ENCODE results near the gene HEPN1. TPM values are rescaled to one million over a fixed set of nuclear protein-coding genes. Genes with fewer than 3 reads are reported as not detected.
A peak's percentile ranks its signal among the peaks of the same experiment; 100 is the strongest.

HEPN1 gene
- total and polyA plus RNA-seq, 3 donors from 2014 or later, result not detected

DNA sequence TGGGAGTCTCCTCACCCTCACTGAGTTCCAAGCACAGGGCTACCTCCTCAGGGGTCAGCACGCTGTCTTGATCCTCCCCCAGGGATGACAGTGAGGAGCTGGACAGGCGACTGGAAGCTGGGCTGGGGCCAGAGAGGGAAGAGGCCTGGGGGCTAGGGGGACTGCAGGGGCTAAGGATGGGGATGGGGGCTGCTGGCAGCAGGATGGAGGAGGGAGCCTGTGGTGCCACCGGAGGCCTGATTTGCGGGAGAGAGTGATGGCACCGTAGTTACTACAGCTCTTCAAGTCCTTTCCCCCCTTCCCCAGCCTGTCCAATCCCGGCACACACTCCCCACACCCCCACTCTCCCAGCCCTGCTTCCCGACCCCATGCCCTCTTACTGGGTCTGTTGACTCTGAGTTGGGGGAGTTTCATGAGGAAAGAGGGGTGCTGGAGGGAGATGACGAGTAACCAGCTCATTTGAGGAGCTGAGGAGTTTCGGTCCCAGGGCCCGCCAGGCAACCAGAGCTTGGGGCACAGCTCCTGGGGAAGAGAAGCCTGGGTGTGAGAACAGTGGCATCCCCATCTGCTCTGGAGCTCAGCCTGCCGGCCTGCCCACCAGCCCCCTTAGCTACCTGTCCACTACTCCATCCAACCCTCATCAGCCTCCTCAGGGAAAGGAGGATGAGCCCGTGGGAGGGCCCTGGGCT is 31.9 kb upstream of the HEPN1 start:
- 91 to 94% methylated on average over 8 to 12 of the region's 12 CpGs for WGBS, 2 donors
- intact Hi-C loops (cut with DNase I; ENCODE audit: low total_unique reads), result no loop called here
- peaks cover 27% of the 10 kb centered on the region for H3K4me1 ChIP-seq

GRCh38 chr11:124887667-124888013 is 31.4 kb upstream of the HEPN1 start:
- H3K4me1 ChIP-seq, result peaks cover 29% of the 10 kb centered on the region
- no peak overlapping the region for H3K27ac ChIP-seq
- 97% methylated on average over 3 of the region's 3 CpGs for WGBS, 2 donors
- H3K9me3 ChIP-seq, result no peaks in the 10 kb centered on the region
- TF ChIP-seq POLR2A (IDR thresholded peaks at IDR 0.05) (no peak), CTCF (IDR thresholded peaks at IDR 0.05) (no peak)
- intact Hi-C loops (cut with DNase I; ENCODE audit: low total_unique reads), result no loop called here
- no peaks in the 10 kb centered on the region for H3K27me3 ChIP-seq
- no peaks in the 10 kb centered on the region for H3K36me3 ChIP-seq (ENCODE audit: low read depth, missing control alignments)
- no peak overlapping the region for H3K4me3 ChIP-seq
- no peak for DNase-seq

More for the DNA sequence above, 31.9 kb upstream of the HEPN1 start:
- no peak overlapping the region for H3K27ac ChIP-seq
- DNase-seq, result no peak
- TF ChIP-seq CTCF (IDR thresholded peaks at IDR 0.05) (no peak), POLR2A (IDR thresholded peaks at IDR 0.05) (no peak)
- H3K9me3 ChIP-seq, result no peaks in the 10 kb centered on the region
- H3K36me3 ChIP-seq (ENCODE audit: low read depth, missing control alignments), result no peaks in the 10 kb centered on the region
- no peaks in the 10 kb centered on the region for H3K27me3 ChIP-seq
- no peak overlapping the region for H3K4me3 ChIP-seq

- TF ChIP-seq POLR2A (IDR thresholded peaks at IDR 0.05) (no peak), CTCF (IDR thresholded peaks at IDR 0.05) (no peak)
- peaks cover 31% of the 10 kb centered on the region for H3K4me1 ChIP-seq
- 77 to 98% methylated on average over 2 of the region's 2 CpGs for WGBS, 2 donors
These were observed 29.6 kb upstream of the HEPN1 start for GRCh38 chr11:124889191-124890091.

GRCh38 chr11:124890151-124890550 is 28.9 kb upstream of the HEPN1 start:
- TF ChIP-seq POLR2A (IDR thresholded peaks at IDR 0.05) (no peak), CTCF (IDR thresholded peaks at IDR 0.05) (no peak)
- DNase-seq, result no peak
- H3K36me3 ChIP-seq (ENCODE audit: low read depth, missing control alignments), result no peaks in the 10 kb centered on the region
- no peaks in the 10 kb centered on the region for H3K27me3 ChIP-seq
- H3K4me1 ChIP-seq, result peaks cover 24% of the 10 kb centered on the region
- H3K9me3 ChIP-seq, result no peaks in the 10 kb centered on the region
- 98 to 99% methylated on average over 2 of the region's 2 CpGs for WGBS, 2 donors
- peak overlapping the region in 1 of 2 donors; percentile 8 for H3K27ac ChIP-seq
- H3K4me3 ChIP-seq, result no peak overlapping the region
- intact Hi-C loops (cut with DNase I; ENCODE audit: low total_unique reads), result no loop called here

More at GRCh38 chr11:124889191-124890091, 29.6 kb upstream of the HEPN1 start:
- no peak overlapping the region for H3K4me3 ChIP-seq
- DNase-seq, result no peak
- no peaks in the 10 kb centered on the region for H3K27me3 ChIP-seq
- H3K27ac ChIP-seq, result peak overlapping the region in 1 of 2 donors; percentile 8
- H3K36me3 ChIP-seq (ENCODE audit: low read depth, missing control alignments), result no peaks in the 10 kb centered on the region
- H3K9me3 ChIP-seq, result no peaks in the 10 kb centered on the region
- intact Hi-C loops (cut with DNase I; ENCODE audit: low total_unique reads), result no loop called here
